Femur (tissue), 1 donor: ENCODE data around the gene GIPR.
"Not testable (repeated sequence)": the region's sequence is repeated elsewhere in the genome, so short reads cannot be mapped to it uniquely, and the experiment has no call there.

Source experiments
- DNase-seq: peaks from one replicate; pipeline ENCODE4 v3.0.0-alpha.2; 2017

The GIPR gene

GRCh38 chr19:45667620-45668341 is at the start of gene GIPR:
Gene GIPR, plus strand, starts transcription at chr19:45668221. Its CDS starts 1,300 bp downstream, at chr19:45669521.
- DNase-seq: no peak

- DNase-seq: no peak
These were observed 46.6 kb upstream of the GIPR start for GRCh38 chr19:45621389-45621788.

- DNase-seq: no peak
These were observed 46.0 kb upstream of the GIPR start for GRCh38 chr19:45621976-45622503.

- no peak for DNase-seq
These were observed 44.0 kb upstream of the GIPR start for GRCh38 chr19:45623984-45624383.

GRCh38 chr19:45628219-45628618 is 39.8 kb upstream of the GIPR start:
- not testable (repeated sequence) for DNase-seq

GRCh38 chr19:45629704-45630103 is 38.3 kb upstream of the GIPR start:
- DNase-seq: no peak

GRCh38 chr19:45630463-45630862 is 37.6 kb upstream of the GIPR start:
- no peak for DNase-seq

- peak; percentile 80 for DNase-seq
These were observed 35.4 kb upstream of the GIPR start for GRCh38 chr19:45632468-45633196.

GRCh38 chr19:45636275-45636674 is 31.7 kb upstream of the GIPR start:
- DNase-seq: no peak

- DNase-seq: no peak
These were observed 31.1 kb upstream of the GIPR start for GRCh38 chr19:45636902-45637301.

- peak; percentile 37 for DNase-seq
These were observed 29.9 kb upstream of the GIPR start for GRCh38 chr19:45637890-45638667.

GRCh38 chr19:45638930-45639729 is 28.9 kb upstream of the GIPR start, which contains the start of gene EML2:
Gene EML2, minus strand, starts transcription at chr19:45639397. Its CDS starts 21 bp downstream, at chr19:45639376.
- DNase-seq: peak; percentile 57

GRCh38 chr19:45640849-45641273 is 27.2 kb upstream of the GIPR start:
- no peak for DNase-seq

- DNase-seq: peak; percentile 73
These were observed 26.5 kb upstream of the GIPR start for GRCh38 chr19:45641274-45642105.

- peak; percentile 91 for DNase-seq
These were observed 24.7 kb upstream of the GIPR start for GRCh38 chr19:45643024-45643926.

- no peak for DNase-seq
These were observed 23.9 kb upstream of the GIPR start for GRCh38 chr19:45643927-45644771.

GRCh38 chr19:45645068-45645630 is 22.9 kb upstream of the GIPR start:
- DNase-seq: no peak

- peak; percentile 86 for DNase-seq
These were observed 22.2 kb upstream of the GIPR start for GRCh38 chr19:45645631-45646344.
